Nephron progenitor cell (in vitro differentiated cells): Measurements from ENCODE around the gene CRIP2.

Experiments used
- DNase-seq: peaks from one replicate; pipeline ENCODE4 v3.0.0; 2021
- H3K27ac Mint-ChIP-seq: 2 replicates; pipeline ENCODE4 v1.8.0; 2021; ENCODE audit warnings: mild to moderate bottlenecking, moderate library complexity, mixed read lengths
- H3K27me3 Mint-ChIP-seq: 2 replicates; pipeline ENCODE4 v1.8.0; 2021; ENCODE audit warnings: mild to moderate bottlenecking, low read depth, mixed read lengths; ENCODE audit not compliant: poor library complexity
- H3K36me3 Mint-ChIP-seq: 2 replicates; pipeline ENCODE4 v1.8.0; 2021; ENCODE audit warnings: low read depth, mixed read lengths
- H3K4me1 Mint-ChIP-seq: 2 replicates; pipeline ENCODE4 v1.8.0; 2021; ENCODE audit warnings: mixed read lengths
- H3K4me3 Mint-ChIP-seq: 2 replicates; pipeline ENCODE4 v1.8.0; 2021; ENCODE audit warnings: mild to moderate bottlenecking, moderate library complexity, mixed read lengths
- H3K9me3 Mint-ChIP-seq: 2 replicates; pipeline ENCODE4 v1.8.0; 2021; ENCODE audit warnings: mild to moderate bottlenecking, moderate library complexity, mixed read lengths
- CTCF ChIP-seq: fragments of 200-600 bp; sonication (generic); IDR thresholded peaks from 2 replicates; pipeline ENCODE4 v1.5.0; 2021; ENCODE audit warnings: antibody characterized with exemption

CRIP2 gene

GRCh38 chr14:105497671-105498429 is 23.2 kb downstream of the CRIP2 start:
- Mint-ChIP-seq H3K4me3 (no peak overlapping the region), H3K36me3 (no peaks in the 10 kb centered on the region), H3K4me1 (peaks cover 5% of the 10 kb centered on the region), H3K9me3 (no peaks in the 10 kb centered on the region), H3K27me3 (no peaks in the 10 kb centered on the region), H3K27ac (no peak overlapping the region)
- no peak for TF ChIP-seq CTCF
- DNase-seq, result no peak

- no peak overlapping the region for H3K27ac Mint-ChIP-seq
- no peak for TF ChIP-seq CTCF
- H3K9me3 Mint-ChIP-seq, result no peaks in the 10 kb centered on the region
- H3K4me3 Mint-ChIP-seq, result no peak overlapping the region
- no peaks in the 10 kb centered on the region for H3K27me3 Mint-ChIP-seq
- DNase-seq, result no peak
- peaks cover 9% of the 10 kb centered on the region for H3K4me1 Mint-ChIP-seq
- no peaks in the 10 kb centered on the region for H3K36me3 Mint-ChIP-seq
Measured at GRCh38 chr14:105498430-105499255, 24.0 kb downstream of the CRIP2 start.

GRCh38 chr14:105499256-105500035 is 24.8 kb downstream of the CRIP2 start:
- Mint-ChIP-seq H3K9me3 (no peaks in the 10 kb centered on the region), H3K4me1 (peaks cover 15% of the 10 kb centered on the region), H3K4me3 (no peak overlapping the region), H3K27ac (no peak overlapping the region), H3K36me3 (no peaks in the 10 kb centered on the region), H3K27me3 (no peaks in the 10 kb centered on the region)
- TF ChIP-seq CTCF, result no peak
- no peak for DNase-seq

- no peak for DNase-seq
- Mint-ChIP-seq H3K27ac (no peak overlapping the region), H3K27me3 (no peaks in the 10 kb centered on the region), H3K36me3 (no peaks in the 10 kb centered on the region), H3K4me1 (peaks cover 16% of the 10 kb centered on the region), H3K4me3 (no peak overlapping the region), H3K9me3 (no peaks in the 10 kb centered on the region)
- TF ChIP-seq CTCF, result no peak
Measured at GRCh38 chr14:105500036-105500725, 25.6 kb downstream of the CRIP2 start.

- Mint-ChIP-seq H3K27ac (no peak overlapping the region), H3K4me1 (peaks cover 16% of the 10 kb centered on the region), H3K4me3 (no peak overlapping the region), H3K27me3 (no peaks in the 10 kb centered on the region), H3K9me3 (no peaks in the 10 kb centered on the region), H3K36me3 (no peaks in the 10 kb centered on the region)
- DNase-seq, result no peak
- no peak for TF ChIP-seq CTCF
Measured at GRCh38 chr14:105500726-105501101, 26.1 kb downstream of the CRIP2 start.
